Progenitor cell of endocrine pancreas (in vitro differentiated cells): ENCODE measurements around the gene SHKBP1. TPM values are rescaled to one million over a fixed set of nuclear protein-coding genes. Genes with fewer than 3 reads are reported as not detected.
"Not testable (repeated sequence)": the region's sequence is repeated elsewhere in the genome, so short reads cannot be mapped to it uniquely, and the experiment has no call there.

ENCODE experiments used
- DNase-seq: peaks from one replicate; pipeline ENCODE4 v3.0.0; 2021; ENCODE audit warnings: low spot score; ENCODE audit not compliant: unreplicated experiment
- H3K27ac Mint-ChIP-seq: 2 replicates; pipeline ENCODE4 v1.8.0; 2021; ENCODE audit warnings: mild to moderate bottlenecking, moderate library complexity, mixed read lengths
- H3K27me3 Mint-ChIP-seq: 2 replicates; pipeline ENCODE4 v1.8.0; 2021; ENCODE audit warnings: mixed read lengths
- H3K36me3 Mint-ChIP-seq: 2 replicates; pipeline ENCODE4 v1.8.0; 2022; ENCODE audit warnings: mixed read lengths; ENCODE audit not compliant: insufficient read depth
- H3K4me1 Mint-ChIP-seq: 2 replicates; pipeline ENCODE4 v1.8.0; 2021; ENCODE audit warnings: low read depth, mixed read lengths
- H3K4me3 Mint-ChIP-seq: 2 replicates; pipeline ENCODE4 v1.8.0; 2021; ENCODE audit warnings: low read depth, mild to moderate bottlenecking, moderate library complexity, mixed read lengths
- H3K9me3 Mint-ChIP-seq: 2 replicates; pipeline ENCODE4 v1.8.0; 2021; ENCODE audit warnings: low read depth, mixed read lengths
- CTCF ChIP-seq: fragments of 200-600 bp; sonication (generic); IDR thresholded peaks from one replicate; pipeline ENCODE4 v1.5.0; 2021; ENCODE audit warnings: antibody characterized with exemption, mild to moderate bottlenecking; ENCODE audit not compliant: unreplicated experiment
- total RNA-seq: library from RNA; stranded (reverse); gene quantifications from 2 replicates; pipeline ENCODE4 v1.2.1, GENCODE V29; 2021

Gene SHKBP1
- total RNA-seq, 1 donor from 2014 or later = 114 TPM

GRCh38 chr19:40543029-40543597, 33.6 kb upstream of the SHKBP1 start:
- no peak overlapping the region for H3K4me3 Mint-ChIP-seq
- peaks cover 34% of the 10 kb centered on the region for H3K27me3 Mint-ChIP-seq
- H3K27ac Mint-ChIP-seq = no peak overlapping the region
- no peaks in the 10 kb centered on the region for H3K36me3 Mint-ChIP-seq
- TF ChIP-seq CTCF = no peak
- no peaks in the 10 kb centered on the region for H3K9me3 Mint-ChIP-seq
- DNase-seq = no peak
- no peaks in the 10 kb centered on the region for H3K4me1 Mint-ChIP-seq

- H3K27ac Mint-ChIP-seq, H3K9me3 Mint-ChIP-seq: not testable (repeated sequence)
- H3K27me3 Mint-ChIP-seq = peaks cover 47% of the 10 kb centered on the region
Measured at GRCh38 chr19:40546153-40546841, 30.4 kb upstream of the SHKBP1 start.

GRCh38 chr19:40547190-40547589, 29.5 kb upstream of the SHKBP1 start:
- not testable (repeated sequence) for H3K4me1 Mint-ChIP-seq, H3K36me3 Mint-ChIP-seq, H3K27ac Mint-ChIP-seq, H3K9me3 Mint-ChIP-seq, DNase-seq, H3K4me3 Mint-ChIP-seq
- H3K27me3 Mint-ChIP-seq = peaks cover 48% of the 10 kb centered on the region

More at GRCh38 chr19:40546153-40546841, 30.4 kb upstream of the SHKBP1 start:
- not testable (repeated sequence) for H3K4me1 Mint-ChIP-seq, DNase-seq, H3K4me3 Mint-ChIP-seq, H3K36me3 Mint-ChIP-seq

GRCh38 chr19:40547836-40548235, 28.8 kb upstream of the SHKBP1 start:
- DNase-seq = no peak
- Mint-ChIP-seq H3K36me3 (no peaks in the 10 kb centered on the region), H3K9me3 (no peaks in the 10 kb centered on the region), H3K27ac (no peak overlapping the region), H3K4me3 (no peak overlapping the region), H3K27me3 (peaks cover 52% of the 10 kb centered on the region), H3K4me1 (peaks cover 5% of the 10 kb centered on the region)
- TF ChIP-seq CTCF = no peak

- Mint-ChIP-seq H3K4me3 (peak overlapping the region; percentile 55), H3K27me3 (peaks cover 56% of the 10 kb centered on the region), H3K4me1 (peaks cover 5% of the 10 kb centered on the region), H3K36me3 (no peaks in the 10 kb centered on the region), H3K9me3 (no peaks in the 10 kb centered on the region), H3K27ac (no peak overlapping the region)
- DNase-seq = peak; percentile 82
- TF ChIP-seq CTCF = peak; percentile 62
Measured at GRCh38 chr19:40549007-40549708, 27.5 kb upstream of the SHKBP1 start.

GRCh38 chr19:40550951-40551350, 25.7 kb upstream of the SHKBP1 start:
- H3K4me3 Mint-ChIP-seq = no peak overlapping the region
- TF ChIP-seq CTCF = no peak
- H3K27me3 Mint-ChIP-seq = peaks cover 73% of the 10 kb centered on the region
- H3K27ac Mint-ChIP-seq = no peak overlapping the region
- H3K4me1 Mint-ChIP-seq = peaks cover 5% of the 10 kb centered on the region
- H3K9me3 Mint-ChIP-seq = no peaks in the 10 kb centered on the region
- no peaks in the 10 kb centered on the region for H3K36me3 Mint-ChIP-seq
- DNase-seq = no peak
